Right lobe of liver (tissue), 4 donors: Measurements from ENCODE around the gene RTL1.

Experiments used
- CTCF ChIP-seq, 4 donors: fragments of 200-600 bp in 3 of 4; fragments of 450-650 bp in 1 of 4; IDR thresholded peaks; one replicate each; pipeline versions ENCODE4 v1.5.1 to v1.8.0; 2016 to 2022; ENCODE audit warnings: antibody characterized with exemption in 4 of 4, mild to moderate bottlenecking in 2 of 4
- POLR2A ChIP-seq: fragments of 450-650 bp; IDR thresholded peaks from one replicate; pipeline ENCODE4 v1.6.1; 2017; ENCODE audit warnings: antibody characterized with exemption, mild to moderate bottlenecking
- donor health status: DM: no; HTN: no; CAD: no.
- donor health status: DM: no; HTN: no; CAD: no.
- donor health status: DM: no; HTN: yes; CAD: no.

- no peak for TF ChIP-seq CTCF (IDR thresholded peaks at IDR 0.05)
- TF ChIP-seq POLR2A: no peak
Observed at GRCh38 chr14:100883789-100884101, 19.8 kb downstream of the RTL1 start.
